ENCODE measurements around the gene RHOG.

GRCh38 chr11:3824714-3825472, 15.9 kb downstream of the RHOG start:
- TF ChIP-seq CTCF (IDR thresholded peaks at IDR 0.05) (peak; percentile 50), KDM1A (IDR thresholded peaks at IDR 0.05; ENCODE audit: low read depth) (no peak), NFE2L2 (conservative IDR thresholded peaks at IDR 0.05; ENCODE audit: low read length) (no peak)
